Right forelimb (tissue), 1 donor: Measurements from ENCODE around the gene C3orf70.

Source experiments
- DNase-seq: peaks from one replicate; pipeline ENCODE4 v3.0.0-alpha.2; 2018

Gene C3orf70

DNA sequence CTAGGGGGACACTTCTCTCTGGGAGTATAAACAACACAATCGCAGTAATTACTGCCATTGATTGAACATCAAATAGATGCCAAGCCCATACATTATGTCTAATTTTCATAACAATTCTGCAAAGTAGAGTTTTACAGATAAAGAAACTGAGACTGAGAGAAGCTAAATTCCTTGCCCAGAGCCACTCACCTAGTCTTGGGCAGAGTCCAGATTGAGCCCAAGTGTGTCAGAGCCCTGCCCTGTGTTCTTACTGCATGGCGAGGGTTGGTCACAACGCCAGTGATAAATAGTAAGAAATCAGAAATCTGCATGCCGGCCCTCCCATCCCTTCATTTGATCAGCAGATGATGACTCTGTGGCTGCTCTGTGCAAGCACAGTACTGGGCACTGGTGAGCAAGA, 106.3 kb downstream of the C3orf70 start:
- DNase-seq, result no peak

GRCh38 chr3:185046164-185046515, 106.7 kb downstream of the C3orf70 start:
- DNase-seq, result no peak

DNA sequence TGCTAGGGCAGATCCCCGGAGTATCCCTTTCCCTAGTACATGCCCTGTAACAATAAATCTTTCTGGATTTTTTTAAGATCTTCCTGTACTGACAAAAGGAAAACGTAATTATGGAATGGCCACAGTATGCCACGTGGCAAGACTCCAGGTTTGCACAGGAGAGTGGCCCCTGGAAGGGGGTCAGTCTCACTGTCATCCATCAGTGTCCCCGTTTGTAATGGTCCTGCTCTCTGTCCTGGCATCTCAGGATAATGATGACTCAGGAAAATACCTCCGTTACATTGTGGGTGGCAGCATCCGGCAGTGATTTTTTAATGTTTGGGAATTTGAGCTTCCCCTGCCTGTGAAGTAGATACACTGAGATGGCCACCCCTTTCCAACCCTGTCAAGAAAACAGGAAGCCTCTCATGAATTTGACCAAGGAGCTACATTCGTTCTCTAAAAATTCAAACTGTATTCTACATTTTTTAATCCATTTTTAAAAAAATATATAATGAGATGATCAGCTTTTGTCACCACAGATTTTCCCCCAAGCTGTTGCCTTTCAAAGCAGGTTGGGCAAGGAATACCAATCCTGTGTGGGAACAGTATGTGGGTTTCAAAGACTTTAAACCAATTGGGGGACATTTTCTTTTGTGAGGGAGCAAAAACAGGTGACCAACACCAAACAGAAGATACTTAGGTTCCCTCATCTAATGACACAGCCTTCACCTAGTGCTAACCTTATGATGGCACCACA, 110.4 kb downstream of the C3orf70 start:
- no peak for DNase-seq

DNA sequence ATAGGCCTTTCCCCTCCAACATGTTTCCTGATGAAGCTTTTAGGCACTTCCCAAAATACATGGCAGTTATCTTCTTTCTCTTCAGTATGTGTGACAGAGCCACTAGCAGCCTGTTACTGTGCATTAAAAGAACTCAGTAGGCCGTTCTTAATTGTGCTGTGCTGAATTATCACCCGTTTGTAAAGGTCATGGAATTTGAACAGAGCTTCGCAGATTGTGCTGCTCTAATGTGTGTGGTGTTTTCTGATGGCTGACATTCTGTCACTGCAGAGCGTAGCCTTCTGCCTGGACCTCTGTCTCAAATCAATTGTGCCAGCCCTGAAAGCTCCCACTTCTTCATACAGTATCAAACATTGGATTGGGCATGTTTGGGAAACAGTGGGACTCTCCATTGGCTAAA, 111.3 kb downstream of the C3orf70 start:
- no peak for DNase-seq

GRCh38 chr3:185040425-185040824, 112.4 kb downstream of the C3orf70 start:
- DNase-seq, result no peak

- no peak for DNase-seq
Observed at GRCh38 chr3:185037801-185038200, 115.1 kb downstream of the C3orf70 start.

DNA sequence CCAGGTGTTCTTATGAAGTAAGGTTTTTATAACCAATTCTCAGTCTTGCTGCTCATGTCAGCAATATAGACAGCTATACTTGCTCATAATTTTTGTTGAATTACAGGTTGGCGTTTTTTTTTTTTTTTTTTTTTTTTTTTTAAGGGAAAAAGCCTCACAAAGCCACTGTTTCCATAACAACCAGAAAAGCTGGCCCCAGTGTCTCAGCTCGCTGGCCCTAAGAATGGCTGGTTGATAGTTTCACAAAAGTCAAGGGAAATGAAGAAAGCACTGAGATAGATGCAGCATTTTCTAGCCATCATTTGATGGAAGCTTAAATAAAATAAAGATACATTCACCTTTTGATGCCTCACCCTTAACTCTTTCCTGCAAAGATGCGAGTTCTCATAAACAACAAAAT, 121.9 kb downstream of the C3orf70 start:
- DNase-seq, result no peak

- no peak for DNase-seq
Observed at GRCh38 chr3:185030399-185030798, 122.5 kb downstream of the C3orf70 start.

- DNase-seq, result no peak
Observed at GRCh38 chr3:185029086-185029485, 123.8 kb downstream of the C3orf70 start.

GRCh38 chr3:185028121-185028520, 124.7 kb downstream of the C3orf70 start:
- DNase-seq, result no peak
